HPDE6-E6E7 (cell line): Measurements from ENCODE around the gene ATF3.
A peak's percentile ranks its signal among the peaks of the same experiment; 100 is the strongest.
"Not testable (repeated sequence)": the region's sequence is repeated elsewhere in the genome, so short reads cannot be mapped to it uniquely, and the experiment has no call there.

Source experiments
- DNase-seq: peaks from one replicate; pipeline ENCODE4 v3.0.0; 2011; ENCODE audit warnings: missing footprints; ENCODE audit errors: extremely low spot score

ATF3 gene

GRCh38 chr1:212651521-212651920, 43.0 kb downstream of the ATF3 start:
- DNase-seq, result no peak

- DNase-seq, result no peak
Observed at GRCh38 chr1:212651977-212652376, 43.4 kb downstream of the ATF3 start.

GRCh38 chr1:212652609-212653008, 44.0 kb downstream of the ATF3 start:
- no peak for DNase-seq

- peak; percentile 82 for DNase-seq
Observed at GRCh38 chr1:212655668-212656440, 47.3 kb downstream of the ATF3 start.

GRCh38 chr1:212656730-212657129, 48.2 kb downstream of the ATF3 start:
- DNase-seq, result no peak

- not testable (repeated sequence) for DNase-seq
Observed at GRCh38 chr1:212658250-212658649, 49.7 kb downstream of the ATF3 start.

GRCh38 chr1:212664409-212665199, 56.0 kb downstream of the ATF3 start:
- DNase-seq, result no peak

GRCh38 chr1:212665241-212666115, 56.9 kb downstream of the ATF3 start:
- DNase-seq, result peak; percentile 74

- DNase-seq, result no peak
Observed at GRCh38 chr1:212666116-212666775, 57.7 kb downstream of the ATF3 start.

GRCh38 chr1:212667223-212668139, 58.9 kb downstream of the ATF3 start:
- peak; percentile 41 for DNase-seq

GRCh38 chr1:212668477-212668876, 59.9 kb downstream of the ATF3 start:
- DNase-seq, result no peak

GRCh38 chr1:212669102-212669501, 60.5 kb downstream of the ATF3 start:
- no peak for DNase-seq

- no peak for DNase-seq
Observed at GRCh38 chr1:212669600-212669999, 61.0 kb downstream of the ATF3 start.

- no peak for DNase-seq
Observed at GRCh38 chr1:212670301-212670700, 61.7 kb downstream of the ATF3 start.
